Panc1 (cell line): ENCODE results near the gene RICTOR. TPM values are rescaled to one million over a fixed set of nuclear protein-coding genes. Genes with fewer than 3 reads are reported as not detected.
A peak's percentile ranks its signal among the peaks of the same experiment; 100 is the strongest.

Experiments used
- ATAC-seq: fragments of 200-7000 bp; cut with Tn5 transposase; 2 replicates; pipeline ENCODE4 v1.9.1; 2020; ENCODE audit warnings: mild to moderate bottlenecking, moderate library complexity
- BruUV-seq: library from RNA; stranded (reverse); fragments of 400-500 nt; replicated peaks from 2 replicates; lab custom pipeline; 2021; lab: Mats Ljungman, UMichigan
- CTCF ChIA-PET: fragments of 300-600 bp; sonication (Branson Sonifier 250); formaldehyde crosslinking; loops from one replicate; lab custom pipeline; 2022; ENCODE audit warnings: antibody characterized with exemption; lab: Charles Lee
- POLR2A ChIA-PET: fragments of 300-600 bp; sonication (Branson Sonifier 250); formaldehyde crosslinking; loops from one replicate; lab custom pipeline; 2022; ENCODE audit warnings: antibody characterized with exemption; lab: Charles Lee
- DNase-seq: peaks from one replicate; pipeline ENCODE4 v3.0.0-alpha.2; 2010; ENCODE audit warnings: low read depth, low spot score
- H3K27ac ChIP-seq: 2 replicates; pipeline ENCODE4 v1.5.1; 2011; ENCODE audit warnings: mild to moderate bottlenecking, low read length, inconsistent platforms
- H3K27me3 ChIP-seq: fragments of 200-500 bp; sonication (Bioruptor generic); 2 replicates; pipeline ENCODE4 v1.6.0; 2014; ENCODE audit warnings: low read length, inconsistent platforms; ENCODE audit not compliant: control insufficient read depth, insufficient read depth
- H3K36me3 ChIP-seq: fragments of 200-500 bp; sonication (Bioruptor generic); 2 replicates; pipeline ENCODE4 v1.5.1; 2014; ENCODE audit warnings: inconsistent platforms, mild to moderate bottlenecking, low read length, moderate library complexity; ENCODE audit not compliant: control insufficient read depth, insufficient read depth
- H3K4me1 ChIP-seq: 2 replicates; pipeline ENCODE4 v1.5.1; 2011; ENCODE audit warnings: inconsistent platforms, mild to moderate bottlenecking, low read length, moderate library complexity; ENCODE audit not compliant: control insufficient read depth, insufficient read depth
- H3K4me3 ChIP-seq, 2 experiments: 2 replicates each; pipeline ENCODE4 v1.5.1; 2011 to 2012; ENCODE audit warnings: low read depth in 2 of 2, low read length in 2 of 2, mild to moderate bottlenecking in 2 of 2, inconsistent platforms in 1 of 2, moderate library complexity in 1 of 2
- H3K9me3 ChIP-seq: fragments of 200-500 bp; sonication (Bioruptor generic); 2 replicates; pipeline ENCODE4 v1.5.1; 2014; ENCODE audit warnings: low read depth, mild to moderate bottlenecking, inconsistent platforms, low read length, moderate library complexity; ENCODE audit not compliant: control insufficient read depth, insufficient read depth
- CTCF ChIP-seq: fragments of 450-650 bp; IDR thresholded peaks from 2 replicates; pipeline ENCODE4 v1.5.1; 2017; ENCODE audit warnings: mild to moderate bottlenecking
- REST ChIP-seq, 2 experiments: IDR thresholded peaks; 2 replicates each; pipeline ENCODE4 v1.6.1; 2011 to 2012; ENCODE audit warnings: low read depth in 2 of 2, control low read depth in 1 of 2, low read length in 1 of 2, mild to moderate bottlenecking in 1 of 2, moderate library complexity in 1 of 2; ENCODE audit not compliant: insufficient read depth in 1 of 2
- SIN3A ChIP-seq: IDR thresholded peaks from 2 replicates; pipeline ENCODE4 v1.6.1; 2012; ENCODE audit warnings: low read depth, mild to moderate bottlenecking, low read length, moderate library complexity, borderline replicate concordance; ENCODE audit not compliant: insufficient read depth
- in situ Hi-C: cut with HindIII; loops from 2 replicates; pipeline ENCODE4 v1.10.0; 2016; ENCODE audit warnings: low sequenced_read_pairs, low pct_unique_long_range_greater_than_20kb
- intact Hi-C: fragments of 100-400 bp; cut with micrococcal nuclease; formaldehyde crosslinking; loops from one replicate; pipeline ENCODE4 v1.10.0; 2022; ENCODE audit not compliant: unreplicated experiment
- total RNA-seq: library from RNA; stranded (reverse); gene quantifications from one replicate; pipeline ENCODE4 v1.2.1, GENCODE V29; 2021; ENCODE audit not compliant: unreplicated experiment

The RICTOR gene
- total RNA-seq, 1 experiment from 2014 or later: 21.3 TPM

GRCh38 chr5:38935437-38935836 lies 138.8 kb downstream of the RICTOR start:
- intact Hi-C loops (no loop called here), in situ Hi-C loops (no loop called here)
- DNase-seq (no peak), ATAC-seq (no peak)
- Histone ChIP-seq H3K4me3 (no peak overlapping the region), H3K4me1 (no peaks in the 10 kb centered on the region), H3K27ac (no peak overlapping the region), H3K27me3 (no peaks in the 10 kb centered on the region), H3K36me3 (peaks cover 13% of the 10 kb centered on the region), H3K9me3 (no peaks in the 10 kb centered on the region)
- TF ChIP-seq CTCF: no peak
- TF ChIP-seq SIN3A: no peak
- TF ChIP-seq REST (IDR thresholded peaks at IDR 0.05; ENCODE audit: insufficient read depth in 1 of 2, low read depth in 2 of 2, low read length in 1 of 2): no peak
- CTCF ChIA-PET: no interaction called here
- BruUV-seq: no TSS peak
- POLR2A ChIA-PET: no interaction called here

GRCh38 chr5:38932854-38933408 lies 141.3 kb downstream of the RICTOR start:
- Histone ChIP-seq H3K9me3 (no peaks in the 10 kb centered on the region), H3K27me3 (no peaks in the 10 kb centered on the region), H3K27ac (no peak overlapping the region), H3K4me3 (no peak overlapping the region), H3K4me1 (no peaks in the 10 kb centered on the region), H3K36me3 (peaks cover 14% of the 10 kb centered on the region)
- in situ Hi-C loops (no loop called here), intact Hi-C loops (no loop called here)
- no peak for TF ChIP-seq CTCF
- TF ChIP-seq REST (IDR thresholded peaks at IDR 0.05; ENCODE audit: insufficient read depth in 1 of 2, low read depth in 2 of 2, low read length in 1 of 2): no peak
- TF ChIP-seq SIN3A: no peak
- CTCF ChIA-PET: no interaction called here
- DNase-seq (no peak), ATAC-seq (no peak)
- POLR2A ChIA-PET: no interaction called here
- TSS peak; percentile 51 for BruUV-seq
